Loucy (cell line): ENCODE data around the gene MRPS18B.
"Not testable (repeated sequence)": the region's sequence is repeated elsewhere in the genome, so short reads cannot be mapped to it uniquely, and the experiment has no call there.

Experiments used
- CTCF ChIP-seq: fragments of 200-600 bp; sonication (generic); conservative IDR thresholded peaks from 2 replicates; pipeline ENCODE4 v1.5.1; 2014; ENCODE audit warnings: mild to moderate bottlenecking, antibody characterized with exemption, low read length
- EZH2phosphoT487 ChIP-seq: fragments of 200-600 bp; IDR thresholded peaks from 2 replicates; pipeline ENCODE4 v1.6.1; 2018; ENCODE audit warnings: antibody characterized with exemption, mild to moderate bottlenecking, moderate library complexity, borderline replicate concordance

- TF ChIP-seq CTCF, EZH2phosphoT487: not testable (repeated sequence)
These were observed 40.3 kb downstream of the MRPS18B start for GRCh38 chr6:30657922-30658321.
